Stimulated activated CD8-positive, alpha-beta memory T cell treated with anti-CD3 and anti-CD28 coated beads, Interleukin-12 subunit alpha, Interleukin-12 subunit beta, amount 100 ng/mL, for 4 hours (primary cell): ENCODE data around the gene KCNH2.

Experiments
- DNase-seq: peaks from one replicate; pipeline ENCODE4 v3.0.0-alpha.2; 2020; ENCODE audit warnings: low read depth

Gene KCNH2

GRCh38 chr7:150974468-150975391, 3.4 kb downstream of the KCNH2 start:
- DNase-seq, result peak; percentile 64

GRCh38 chr7:150973571-150974451, 4.3 kb downstream of the KCNH2 start:
- DNase-seq, result no peak

- no peak for DNase-seq
These were observed 5.4 kb downstream of the KCNH2 start for GRCh38 chr7:150972741-150973140.

- no peak for DNase-seq
These were observed 6.1 kb downstream of the KCNH2 start for GRCh38 chr7:150972023-150972468.

- DNase-seq, result no peak
These were observed 6.7 kb downstream of the KCNH2 start for GRCh38 chr7:150971242-150972022.

GRCh38 chr7:150970424-150970823, 7.7 kb downstream of the KCNH2 start:
- no peak for DNase-seq

- no peak for DNase-seq
These were observed 8.6 kb downstream of the KCNH2 start for GRCh38 chr7:150969475-150969874.

GRCh38 chr7:150968734-150969372, 9.3 kb downstream of the KCNH2 start:
- DNase-seq, result no peak

GRCh38 chr7:150968056-150968733, 9.9 kb downstream of the KCNH2 start:
- DNase-seq, result no peak

- DNase-seq, result no peak
These were observed 10.8 kb downstream of the KCNH2 start for GRCh38 chr7:150967349-150967748.

- no peak for DNase-seq
These were observed 12.1 kb downstream of the KCNH2 start for GRCh38 chr7:150966002-150966401.

- DNase-seq, result no peak
These were observed 12.8 kb downstream of the KCNH2 start for GRCh38 chr7:150965273-150965830.

- no peak for DNase-seq
These were observed 13.5 kb downstream of the KCNH2 start for GRCh38 chr7:150964593-150965111.

- no peak for DNase-seq
These were observed 14.2 kb downstream of the KCNH2 start for GRCh38 chr7:150963707-150964559.

GRCh38 chr7:150962553-150963399, 15.3 kb downstream of the KCNH2 start:
- DNase-seq, result peak; percentile 34

GRCh38 chr7:150962290-150962552, 15.9 kb downstream of the KCNH2 start:
- DNase-seq, result no peak

GRCh38 chr7:150961510-150962289, 16.4 kb downstream of the KCNH2 start:
- DNase-seq, result no peak
